HG03280 (cell line): ENCODE data around the gene SSTR4.
A peak's percentile ranks its signal among the peaks of the same experiment; 100 is the strongest.
"Not testable (repeated sequence)": the region's sequence is repeated elsewhere in the genome, so short reads cannot be mapped to it uniquely, and the experiment has no call there.

Source experiments
- ATAC-seq: cut with Tn5 transposase; IDR thresholded peaks from one replicate; pipeline ENCODE4 v1.9.1; 2021; ENCODE audit warnings: mild to moderate bottlenecking, moderate library complexity; ENCODE audit not compliant: unreplicated experiment

Gene SSTR4

GRCh38 chr20:23017516-23017915 lies 17.6 kb upstream of the SSTR4 start:
- no peak for ATAC-seq

DNA sequence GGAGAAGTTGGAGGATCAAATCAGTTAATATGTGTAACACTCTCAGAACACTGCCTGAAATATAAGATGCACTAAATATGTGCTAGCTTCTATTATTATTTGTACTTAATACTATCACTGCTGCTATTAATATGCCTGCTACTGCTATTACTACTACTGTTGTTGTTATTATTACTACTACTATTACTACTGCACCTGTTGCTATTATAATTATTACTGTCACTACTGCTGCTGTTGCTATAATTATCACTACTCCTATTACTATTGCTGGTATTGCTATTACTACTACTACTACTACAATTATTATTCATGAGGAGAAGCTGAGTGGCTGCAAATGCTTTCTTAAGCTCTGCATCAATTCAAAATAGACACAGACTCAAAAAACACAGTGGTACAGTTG lies 16.7 kb upstream of the SSTR4 start:
- peak; percentile 60 for ATAC-seq

DNA sequence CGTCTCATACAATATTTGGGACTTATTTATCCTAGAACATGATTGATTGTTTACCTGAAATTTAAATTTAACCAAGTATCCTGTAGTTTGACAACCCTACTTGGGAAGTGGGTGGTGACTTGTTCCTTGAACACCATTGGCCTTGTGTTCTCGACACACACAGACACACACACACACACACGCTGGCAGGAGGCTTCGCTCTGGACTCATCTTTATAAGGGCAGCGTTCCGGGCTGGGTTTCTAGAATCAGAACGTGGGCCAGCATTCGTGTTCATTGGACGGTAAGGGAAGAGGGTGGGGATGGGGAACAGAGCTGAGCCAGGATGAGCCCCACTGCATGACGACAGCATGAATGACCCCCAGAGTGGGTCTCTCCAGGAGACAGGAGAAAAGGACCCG lies 16.2 kb upstream of the SSTR4 start:
- no peak for ATAC-seq

DNA sequence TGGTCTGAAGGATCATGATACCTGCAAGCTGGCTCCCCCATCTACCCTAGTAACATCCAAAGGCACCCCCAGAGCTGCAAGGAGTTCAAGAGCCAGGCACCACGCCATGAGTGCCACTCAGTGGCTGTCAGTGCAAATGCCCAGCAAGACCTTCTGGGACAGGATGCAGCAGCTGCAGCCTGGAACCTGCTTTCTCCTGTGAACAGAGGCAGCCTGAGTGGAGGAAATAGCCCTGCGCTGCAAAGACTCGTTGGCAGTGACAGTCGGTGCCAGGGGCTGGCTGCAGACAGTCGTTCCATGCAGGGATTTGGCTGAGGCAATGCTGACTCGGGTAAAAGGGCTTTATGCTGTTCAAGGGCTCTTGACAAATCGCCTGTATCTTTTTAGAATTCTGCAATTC lies 15.7 kb upstream of the SSTR4 start:
- ATAC-seq = no peak

- no peak for ATAC-seq
Measured at GRCh38 chr20:23020230-23021018, 14.7 kb upstream of the SSTR4 start.

DNA sequence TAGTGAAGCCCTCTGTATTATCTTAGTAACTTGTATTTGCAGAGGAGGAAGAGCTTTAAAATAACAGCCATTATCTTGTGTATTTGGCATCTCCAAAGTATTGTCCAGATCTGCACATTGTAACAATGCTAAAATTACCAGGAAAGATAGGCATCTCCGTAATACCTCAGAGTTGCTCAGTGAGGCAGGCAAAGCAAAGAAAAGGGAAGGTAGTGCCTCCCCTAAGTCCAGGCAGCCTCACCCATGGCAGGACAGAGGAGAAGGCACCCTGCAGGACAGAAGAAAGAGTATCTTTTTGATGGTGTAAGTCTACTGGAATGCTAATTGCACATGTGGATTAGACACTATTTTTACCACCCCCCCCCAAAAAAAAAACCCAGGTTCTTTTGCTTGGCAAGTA lies 13.6 kb upstream of the SSTR4 start:
- no peak for ATAC-seq

- no peak for ATAC-seq
Measured at GRCh38 chr20:23021951-23022350, 13.2 kb upstream of the SSTR4 start.

GRCh38 chr20:23022849-23023248 lies 12.3 kb upstream of the SSTR4 start:
- no peak for ATAC-seq

DNA sequence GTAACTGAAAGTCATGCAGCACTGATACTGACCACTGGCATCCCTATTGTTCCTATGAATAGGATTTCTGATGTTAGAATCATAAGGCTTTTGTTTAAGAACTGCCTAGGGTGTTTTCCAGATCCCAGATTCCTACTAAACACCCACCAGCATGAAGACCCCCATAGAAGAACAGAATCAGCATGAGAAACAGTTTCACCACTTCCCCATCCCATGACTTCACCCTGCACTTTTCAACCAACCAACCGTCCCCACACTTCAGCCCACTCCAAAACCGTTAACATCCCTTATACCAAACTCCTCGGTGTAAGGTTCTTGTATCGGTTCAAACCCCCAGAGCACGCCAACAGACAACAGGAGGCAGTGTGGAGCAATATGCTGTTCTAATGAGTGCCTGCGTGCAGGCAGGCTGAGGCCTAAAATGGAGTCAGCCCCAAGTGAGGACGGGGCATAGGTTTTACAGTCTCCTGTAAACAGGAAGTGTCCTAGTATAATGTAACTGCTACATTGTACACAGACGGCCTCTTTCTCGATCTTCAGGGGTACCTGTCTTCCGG lies 11.4 kb upstream of the SSTR4 start:
- ATAC-seq = no peak

- ATAC-seq = no peak
Measured at GRCh38 chr20:23024701-23025100, 10.4 kb upstream of the SSTR4 start.

DNA sequence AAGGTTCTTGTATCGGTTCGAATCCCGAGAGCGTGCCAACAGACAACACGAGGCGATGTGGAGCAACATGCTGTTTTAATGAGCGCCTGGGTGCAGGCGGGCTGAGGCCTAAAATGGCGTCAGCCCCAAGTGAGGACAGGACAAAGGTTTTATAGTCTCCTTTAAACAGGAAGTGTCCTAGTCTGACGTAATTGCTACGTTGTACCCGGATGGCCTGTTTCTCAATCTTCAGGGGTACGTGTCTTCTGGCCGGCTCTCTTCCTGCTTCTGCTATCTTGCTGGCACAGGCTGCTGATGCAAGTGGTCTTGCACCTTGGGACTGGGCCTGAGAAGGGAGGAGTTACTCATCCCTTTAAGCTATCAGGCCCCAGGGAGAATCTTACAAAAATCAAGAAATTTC lies 9.6 kb upstream of the SSTR4 start:
- ATAC-seq = not testable (repeated sequence)

DNA sequence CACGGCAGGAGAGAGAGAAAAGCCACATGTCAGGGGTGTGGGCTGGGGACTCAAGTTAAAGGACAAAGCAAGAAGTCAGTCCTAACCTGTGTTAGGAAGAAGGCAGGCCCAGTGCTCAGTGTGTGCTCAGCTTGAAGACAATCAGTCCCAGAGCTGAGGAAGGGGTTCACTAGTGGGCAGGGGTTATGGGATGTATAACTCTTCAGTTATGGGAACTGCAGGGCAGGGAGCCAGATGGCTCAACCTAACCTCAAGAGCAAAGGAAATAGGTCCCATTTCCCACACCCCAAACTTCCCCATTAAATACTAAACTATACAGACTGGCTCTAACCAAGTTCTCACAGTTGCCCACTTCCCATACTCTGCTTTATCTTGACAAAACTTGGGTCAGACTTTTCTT lies 7.4 kb upstream of the SSTR4 start:
- ATAC-seq = no peak

GRCh38 chr20:23028392-23028791 lies 6.7 kb upstream of the SSTR4 start:
- no peak for ATAC-seq

GRCh38 chr20:23029324-23029723 lies 5.8 kb upstream of the SSTR4 start:
- no peak for ATAC-seq

GRCh38 chr20:23031346-23031745 lies 3.8 kb upstream of the SSTR4 start:
- no peak for ATAC-seq

DNA sequence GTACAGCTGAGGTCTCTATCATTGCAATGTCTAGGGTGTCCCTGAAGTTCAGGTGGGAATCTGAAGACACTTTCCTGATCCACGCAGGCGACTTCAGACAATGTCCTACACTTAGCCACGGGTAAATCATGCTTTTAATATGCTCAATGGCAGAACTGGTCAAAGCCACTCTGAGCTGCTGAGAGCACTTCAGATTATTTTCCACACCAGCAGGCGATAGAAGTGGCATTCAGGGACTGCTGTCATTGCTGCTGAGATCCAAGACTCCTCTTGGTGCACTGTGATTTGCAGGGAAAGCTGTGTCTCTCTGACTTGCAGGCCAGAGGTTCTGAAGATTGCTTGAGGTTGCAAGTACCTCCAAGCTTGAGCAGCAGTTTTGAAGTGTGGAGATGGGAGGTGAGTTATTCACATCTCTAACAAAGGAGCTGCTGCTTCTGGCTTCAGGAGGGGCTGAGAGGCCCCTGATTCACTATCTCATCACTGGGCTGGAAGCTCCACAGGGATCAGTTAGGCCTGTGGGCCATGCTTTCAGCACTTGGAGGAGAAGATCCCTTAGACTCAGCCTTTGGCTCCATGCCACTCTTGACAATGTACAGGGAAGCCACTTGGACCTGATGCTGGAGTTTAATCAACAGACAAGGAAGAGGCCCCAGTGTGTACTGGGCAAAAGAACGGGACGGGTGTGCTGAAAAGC lies 2.9 kb upstream of the SSTR4 start:
- ATAC-seq = no peak

DNA sequence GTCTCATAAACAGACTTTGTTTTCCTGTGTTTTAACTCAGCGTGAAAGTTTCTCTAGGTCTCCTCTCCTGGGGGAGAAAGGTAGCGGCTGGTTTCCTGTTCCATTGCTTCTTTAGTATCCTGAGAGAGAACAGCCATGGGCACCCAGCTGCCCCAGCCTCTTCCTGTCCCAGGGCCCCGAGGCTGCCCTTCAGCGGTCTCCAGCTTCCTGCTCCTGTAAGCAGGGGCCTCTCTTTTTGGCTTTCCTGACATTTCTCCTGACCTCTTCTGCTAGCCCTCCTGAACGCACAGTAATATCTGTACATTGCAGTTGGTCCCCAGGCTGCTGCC lies 2.4 kb upstream of the SSTR4 start:
- ATAC-seq = no peak

- ATAC-seq = no peak
Measured at GRCh38 chr20:23033918-23034317, 1.2 kb upstream of the SSTR4 start.

DNA sequence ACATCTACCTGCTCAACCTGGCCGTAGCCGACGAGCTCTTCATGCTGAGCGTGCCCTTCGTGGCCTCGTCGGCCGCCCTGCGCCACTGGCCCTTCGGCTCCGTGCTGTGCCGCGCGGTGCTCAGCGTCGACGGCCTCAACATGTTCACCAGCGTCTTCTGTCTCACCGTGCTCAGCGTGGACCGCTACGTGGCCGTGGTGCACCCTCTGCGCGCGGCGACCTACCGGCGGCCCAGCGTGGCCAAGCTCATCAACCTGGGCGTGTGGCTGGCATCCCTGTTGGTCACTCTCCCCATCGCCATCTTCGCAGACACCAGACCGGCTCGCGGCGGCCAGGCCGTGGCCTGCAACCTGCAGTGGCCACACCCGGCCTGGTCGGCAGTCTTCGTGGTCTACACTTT lies 619 bp downstream of the SSTR4 start:
- no peak for ATAC-seq

GRCh38 chr20:23036371-23036770 lies 1.3 kb downstream of the SSTR4 start:
- ATAC-seq = no peak

- no peak for ATAC-seq
Measured at GRCh38 chr20:23037017-23037481, 1.9 kb downstream of the SSTR4 start.

DNA sequence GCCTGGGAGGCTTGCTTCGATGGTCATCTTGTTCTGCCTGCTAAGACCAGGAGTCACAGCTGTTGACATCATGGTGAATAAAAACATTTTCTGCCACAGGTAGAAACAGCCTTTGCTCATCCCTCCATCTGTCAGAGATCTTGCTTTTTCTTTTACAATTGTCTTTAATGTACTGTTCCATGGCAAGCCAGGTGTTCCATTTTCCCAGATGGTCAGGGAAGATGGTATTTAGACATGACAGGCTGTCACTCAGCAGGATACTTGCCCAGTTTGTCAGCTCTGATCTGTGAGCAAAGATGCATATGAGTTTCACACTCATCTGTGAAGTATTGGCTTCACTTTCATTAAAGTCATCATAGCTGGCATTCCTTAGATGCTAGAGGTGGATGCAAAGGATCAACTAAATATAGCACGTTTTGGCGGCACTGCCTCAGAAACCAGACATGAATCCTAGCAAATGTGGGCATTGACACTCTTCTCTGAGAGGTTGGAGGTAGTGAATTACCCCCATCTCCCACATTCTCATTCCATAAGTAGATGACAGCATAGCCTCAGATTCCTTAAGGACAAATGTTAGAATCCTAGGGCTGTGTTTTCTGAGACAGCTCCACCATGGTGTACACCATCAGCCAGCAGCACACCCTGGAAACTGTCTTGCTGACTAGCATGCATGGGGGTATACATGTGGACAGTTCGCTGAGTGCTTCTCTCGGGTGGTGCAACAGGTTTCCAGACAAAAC lies 4.2 kb downstream of the SSTR4 start:
- ATAC-seq = no peak
